Lower leg skin (tissue), 4 donors: ENCODE measurements around the gene ERMN. TPM values are rescaled to one million over a fixed set of nuclear protein-coding genes. Genes with fewer than 3 reads are reported as not detected.

ENCODE experiments used
- DNase-seq, 2 donors: peaks; one replicate each; pipeline ENCODE4 v3.0.0-alpha.2; 2019; ENCODE audit warnings: low spot score in 2 of 2
- H3K4me3 ChIP-seq: fragments of 200-600 bp; sonication (generic); 2 replicates; pipeline ENCODE4 v1.5.1; 2017; ENCODE audit warnings: mild to moderate bottlenecking, low read depth; ENCODE audit not compliant: poor library complexity, severe bottlenecking
- CTCF ChIP-seq, 3 donors: fragments of 450-650 bp; IDR thresholded peaks; one replicate each; pipeline ENCODE4 v1.5.1; 2016; ENCODE audit warnings: antibody characterized with exemption in 3 of 3, mild to moderate bottlenecking in 3 of 3, moderate library complexity in 2 of 3
- POLR2A ChIP-seq, 2 donors: fragments of 450-650 bp; IDR thresholded peaks; one replicate each; pipeline ENCODE4 v1.6.1; 2016 to 2017; ENCODE audit warnings: antibody characterized with exemption in 2 of 2, mild to moderate bottlenecking in 1 of 2, moderate library complexity in 1 of 2
- whole genome bisulfite sequencing, 2 donors: methylation state at CpG; one replicate each; pipeline ENCODE4 v1.1.5; 2018; 5-methylcytosine and 5-hydroxymethylcytosine counted together
- intact Hi-C: fragments of 100-400 bp; cut with DNase I; formaldehyde crosslinking; loops from one replicate; pipeline ENCODE4 v1.15.0; 2023; ENCODE audit warnings: low total_unique reads
- total RNA-seq, 4 donors: library from RNA; depleted of rRNA; stranded (reverse); fragments of >200 nt; gene quantifications; one replicate each; pipeline ENCODE4 v1.1.0, GENCODE V29; 2016

The ERMN gene
- total RNA-seq, 4 donors from 2014 or later: 0.65 TPM; not detected in 3

DNA sequence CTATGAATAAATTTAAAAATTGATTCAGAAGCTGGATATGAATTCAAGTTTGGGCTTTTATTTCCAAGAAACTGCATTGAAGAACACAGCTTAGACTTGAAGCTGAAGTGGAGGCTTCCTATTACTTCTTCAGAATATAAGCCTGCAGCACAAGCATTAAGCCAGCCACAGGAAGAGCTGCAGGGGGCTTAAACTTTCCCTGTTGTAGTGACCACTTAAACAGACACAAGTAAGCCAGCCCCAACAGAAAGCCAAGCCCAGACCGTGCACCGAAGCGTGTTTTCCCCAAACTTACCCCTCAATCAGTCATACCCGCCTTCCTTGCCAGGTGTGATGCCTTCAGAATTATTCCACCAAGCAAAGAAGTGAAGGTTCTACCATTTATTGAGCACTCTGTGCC is 28.7 kb downstream of the ERMN start:
- DNase-seq: no peak
- intact Hi-C loops: no loop called here
- TF ChIP-seq POLR2A (IDR thresholded peaks at IDR 0.05) (no peak), CTCF (IDR thresholded peaks at IDR 0.05) (no peak)
- H3K4me3 ChIP-seq: no peak overlapping the region
- WGBS, 2 donors: 93 to 95% methylated on average over 4 of the region's 4 CpGs

GRCh38 chr2:157296490-157296889 is 29.1 kb downstream of the ERMN start:
- no peak overlapping the region for H3K4me3 ChIP-seq
- intact Hi-C loops: no loop called here
- no peak for TF ChIP-seq POLR2A (IDR thresholded peaks at IDR 0.05)
- no peak for TF ChIP-seq CTCF (IDR thresholded peaks at IDR 0.05)
- WGBS, 2 donors: 66 to 72% methylated on average over 1 of the region's 1 CpG
- DNase-seq: no peak

GRCh38 chr2:157292853-157293252 is 32.8 kb downstream of the ERMN start:
- no peak for TF ChIP-seq POLR2A (IDR thresholded peaks at IDR 0.05)
- TF ChIP-seq CTCF (IDR thresholded peaks at IDR 0.05): no peak
- no peak for DNase-seq
- intact Hi-C loops: no loop called here
- 89 to 95% methylated on average over 5 of the region's 5 CpGs for WGBS, 2 donors
- H3K4me3 ChIP-seq: no peak overlapping the region

GRCh38 chr2:157291018-157291417 is 34.6 kb downstream of the ERMN start:
- intact Hi-C loops: no loop called here
- H3K4me3 ChIP-seq: no peak overlapping the region
- 94% methylated on average over 1 of the region's 1 CpG for WGBS, 2 donors
- no peak for DNase-seq
- no peak for TF ChIP-seq POLR2A (IDR thresholded peaks at IDR 0.05)
- no peak for TF ChIP-seq CTCF (IDR thresholded peaks at IDR 0.05)

DNA sequence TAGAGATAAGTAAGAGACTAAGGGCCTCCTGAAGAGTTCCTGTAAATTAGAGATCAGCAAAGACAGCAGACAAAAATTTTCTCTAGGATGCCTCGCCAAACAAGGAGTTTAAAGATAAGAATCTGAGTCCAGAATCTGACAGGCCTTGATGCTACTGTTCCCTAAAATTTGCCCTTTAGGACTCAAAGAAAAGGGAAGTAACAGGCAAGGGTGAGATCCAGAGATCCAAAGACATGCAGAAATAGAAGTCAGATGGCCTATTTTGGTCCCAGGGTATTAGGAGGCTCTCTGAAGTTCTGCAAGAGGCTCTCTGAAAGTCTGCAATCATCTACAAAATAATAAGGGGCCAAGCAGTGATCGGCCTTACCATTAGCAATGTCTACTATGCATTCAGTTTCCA is 35.1 kb downstream of the ERMN start:
- DNase-seq: no peak
- TF ChIP-seq CTCF (IDR thresholded peaks at IDR 0.05): no peak
- no peak for TF ChIP-seq POLR2A (IDR thresholded peaks at IDR 0.05)
- intact Hi-C loops: no loop called here
- no peak overlapping the region for H3K4me3 ChIP-seq
- WGBS, 2 donors: 85 to 87% methylated on average over 2 of the region's 2 CpGs

GRCh38 chr2:157287160-157287559 is 38.5 kb downstream of the ERMN start:
- no peak overlapping the region for H3K4me3 ChIP-seq
- WGBS, 2 donors: 86 to 89% methylated on average over 1 of the region's 1 CpG
- intact Hi-C loops: no loop called here

More at GRCh38 chr2:157287160-157287559, 38.5 kb downstream of the ERMN start:
- DNase-seq: no peak
- no peak for TF ChIP-seq POLR2A (IDR thresholded peaks at IDR 0.05)
- no peak for TF ChIP-seq CTCF (IDR thresholded peaks at IDR 0.05)
